Esophagus squamous epithelium (tissue), 4 donors: ENCODE data around the gene C1QTNF6.

Experiments used
- POLR2A ChIP-seq, 4 donors: fragments of 450-650 bp; IDR thresholded peaks; one replicate each; pipeline ENCODE4 v1.6.1; 2017; ENCODE audit warnings: antibody characterized with exemption in 4 of 4, mild to moderate bottlenecking in 4 of 4, moderate library complexity in 3 of 4
- TF ChIP-seq, protein P1 (sequence below), 6 experiments: fragments of 450-650 bp in 4 of 6; fragments of 200-600 bp in 2 of 6; sonication (generic) in 2 of 6; IDR thresholded peaks; one replicate each; pipeline ENCODE4 v1.5.1; 2016 to 2019; ENCODE audit warnings: antibody characterized with exemption in 6 of 6, mild to moderate bottlenecking in 4 of 6, moderate library complexity in 4 of 6

DNA sequence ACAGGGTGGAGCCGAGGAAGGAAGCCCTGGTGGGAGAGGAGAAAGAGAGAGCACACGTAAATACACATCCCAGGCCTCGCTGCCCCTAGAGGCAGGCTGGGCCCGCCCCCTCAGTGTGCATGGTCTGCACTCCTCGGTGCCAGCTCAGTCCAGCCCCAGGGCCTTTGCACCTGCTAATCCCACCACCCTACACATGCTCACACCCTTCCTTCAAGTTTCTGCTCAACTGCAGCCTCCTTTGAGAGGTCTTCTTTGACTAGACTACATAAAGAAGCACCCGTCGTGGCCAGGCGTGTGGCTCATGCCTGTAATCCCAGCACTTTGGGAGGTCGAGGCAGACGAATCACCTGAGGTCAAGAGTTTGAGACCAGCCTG, 43.9 kb downstream of the C1QTNF6 start:
- TF ChIP-seq, protein P1, sequence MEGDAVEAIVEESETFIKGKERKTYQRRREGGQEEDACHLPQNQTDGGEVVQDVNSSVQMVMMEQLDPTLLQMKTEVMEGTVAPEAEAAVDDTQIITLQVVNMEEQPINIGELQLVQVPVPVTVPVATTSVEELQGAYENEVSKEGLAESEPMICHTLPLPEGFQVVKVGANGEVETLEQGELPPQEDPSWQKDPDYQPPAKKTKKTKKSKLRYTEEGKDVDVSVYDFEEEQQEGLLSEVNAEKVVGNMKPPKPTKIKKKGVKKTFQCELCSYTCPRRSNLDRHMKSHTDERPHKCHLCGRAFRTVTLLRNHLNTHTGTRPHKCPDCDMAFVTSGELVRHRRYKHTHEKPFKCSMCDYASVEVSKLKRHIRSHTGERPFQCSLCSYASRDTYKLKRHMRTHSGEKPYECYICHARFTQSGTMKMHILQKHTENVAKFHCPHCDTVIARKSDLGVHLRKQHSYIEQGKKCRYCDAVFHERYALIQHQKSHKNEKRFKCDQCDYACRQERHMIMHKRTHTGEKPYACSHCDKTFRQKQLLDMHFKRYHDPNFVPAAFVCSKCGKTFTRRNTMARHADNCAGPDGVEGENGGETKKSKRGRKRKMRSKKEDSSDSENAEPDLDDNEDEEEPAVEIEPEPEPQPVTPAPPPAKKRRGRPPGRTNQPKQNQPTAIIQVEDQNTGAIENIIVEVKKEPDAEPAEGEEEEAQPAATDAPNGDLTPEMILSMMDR (IDR thresholded peaks at IDR 0.05) = no peak
- TF ChIP-seq POLR2A (IDR thresholded peaks at IDR 0.05) = no peak
